A549 (cell line): ENCODE measurements around the gene PDE4D. TPM values are rescaled to one million over a fixed set of nuclear protein-coding genes. Genes with fewer than 3 reads are reported as not detected.
A peak's percentile ranks its signal among the peaks of the same experiment; 100 is the strongest.

Experiments
- ATAC-seq, 2 experiments: fragments of 200-7000 bp in 1 of 2; fragments of >200 bp in 1 of 2; cut with Nextera tagmentation in 1 of 2; cut with Tn5 transposase in 1 of 2; 3 replicates each; pipeline versions ENCODE4 v1.8.0 to v1.9.1; 2018 to 2020; ENCODE audit warnings: mild to moderate bottlenecking in 1 of 2, moderate library complexity in 1 of 2
- CTCF ChIA-PET: fragments of 300-600 bp; sonication (Branson Sonifier 250); formaldehyde crosslinking; extraction: SDS; loops from one replicate; lab custom pipeline; 2021; ENCODE audit warnings: antibody characterized with exemption, inconsistent platforms; lab: Yijun Ruan, JAX
- POLR2A ChIA-PET: fragments of 350-600 bp; formaldehyde crosslinking; extraction: SDS; loops from one replicate; lab custom pipeline; 2021; ENCODE audit warnings: antibody characterized with exemption, inconsistent platforms; lab: Yijun Ruan, JAX
- DNase-seq, 2 experiments: peaks; one replicate each; pipeline versions ENCODE4 v3.0.0 to v3.0.0-alpha.2; 2011 to 2016; ENCODE audit warnings: low read depth in 1 of 2, low spot score in 1 of 2
- FAIRE-seq: peaks from 2 replicates; lab custom pipeline; 2011; peaks lifted over from hg19 to GRCh38; lab: Jason Lieb, UNC
- H3K27ac ChIP-seq, 2 experiments: fragments of >200 bp; sonication (Bioruptor Twin); formaldehyde crosslinking; 3 replicates each; pipeline ENCODE4 v1.5.1; 2016 to 2017
- H3K4me1 ChIP-seq: fragments of >200 bp; sonication (Bioruptor Twin); formaldehyde crosslinking; 3 replicates; pipeline ENCODE4 v1.6.1; 2016
- H3K4me2 ChIP-seq: fragments of >200 bp; sonication (Bioruptor Twin); formaldehyde crosslinking; 3 replicates; pipeline ENCODE4 v1.6.1; 2016
- H3K4me3 ChIP-seq: fragments of >200 bp; sonication (Bioruptor Twin); formaldehyde crosslinking; 3 replicates; pipeline ENCODE4 v1.5.1; 2016
- H3K9me3 ChIP-seq: fragments of >200 bp; sonication (Bioruptor Twin); formaldehyde crosslinking; 3 replicates; pipeline ENCODE4 v1.6.1; 2016
- ATOH8 ChIP-seq: fragments of 250-450 bp; sonication (Bioruptor Pico); IDR thresholded peaks from 2 replicates; pipeline ENCODE4 v1.5.0; 2020; ENCODE audit warnings: low read depth, mild to moderate bottlenecking, moderate library complexity
- CBX2 ChIP-seq: fragments of 200-600 bp; sonication (generic); IDR thresholded peaks from 2 replicates; pipeline ENCODE4 v1.6.1; 2016; ENCODE audit warnings: low read depth, mild to moderate bottlenecking, borderline replicate concordance
- CEBPB ChIP-seq, 2 experiments: fragments of >200 bp in 1 of 2; sonication (Bioruptor Twin) in 1 of 2; formaldehyde crosslinking in 1 of 2; IDR thresholded peaks; 2 replicates each; pipeline ENCODE4 v1.6.1; 2012 to 2016
- CHD4 ChIP-seq: fragments of 200-600 bp; sonication (generic); IDR thresholded peaks from 2 replicates; pipeline ENCODE4 v1.6.1; 2016; ENCODE audit warnings: antibody characterized with exemption, mild to moderate bottlenecking, borderline replicate concordance
- CTCF ChIP-seq: fragments of >200 bp; sonication (Bioruptor Twin); formaldehyde crosslinking; IDR thresholded peaks from 3 replicates; pipeline ENCODE4 v1.5.1; 2016
- E2F6 ChIP-seq: IDR thresholded peaks from 2 replicates; pipeline ENCODE4 v1.6.1; 2012; ENCODE audit warnings: low read depth, borderline replicate concordance
- FOSL2 ChIP-seq, 2 experiments: fragments of 450-650 bp in 1 of 2; fragments of >200 bp in 1 of 2; sonication (Bioruptor Twin) in 1 of 2; formaldehyde crosslinking; IDR thresholded peaks; 2 replicates each; pipeline versions ENCODE4 v1.5.0 to v1.6.1; 2016 to 2020; ENCODE audit warnings: mild to moderate bottlenecking in 1 of 2, moderate library complexity in 1 of 2
- GATA3 ChIP-seq: IDR thresholded peaks from 2 replicates; pipeline ENCODE4 v1.6.1; 2012; ENCODE audit warnings: borderline replicate concordance
- HDAC2 ChIP-seq: fragments of 200-600 bp; sonication (generic); IDR thresholded peaks from 2 replicates; pipeline ENCODE4 v1.6.1; 2016
- HOXA7 ChIP-seq: fragments of 250-450 bp; sonication (Bioruptor Pico); IDR thresholded peaks from 2 replicates; pipeline ENCODE4 v1.5.0; 2020; ENCODE audit warnings: mild to moderate bottlenecking, moderate library complexity
- KDM1A ChIP-seq: fragments of 200-600 bp; sonication (generic); IDR thresholded peaks from 2 replicates; pipeline ENCODE4 v1.6.1; 2016; ENCODE audit warnings: low read depth, mild to moderate bottlenecking
- KDM5A ChIP-seq: fragments of 200-600 bp; sonication (generic); IDR thresholded peaks from 2 replicates; pipeline ENCODE4 v1.6.1; 2016; ENCODE audit warnings: antibody characterized with exemption, mild to moderate bottlenecking
- MAX ChIP-seq: IDR thresholded peaks from 2 replicates; pipeline ENCODE4 v1.6.1; 2012
- MYC ChIP-seq: IDR thresholded peaks from 2 replicates; pipeline ENCODE4 v1.6.1; 2012; ENCODE audit warnings: mild to moderate bottlenecking, inconsistent platforms, low read length, improper control_type of control experiment, borderline replicate concordance
- NFE2L2 ChIP-seq: fragments of 150-350 bp; conservative IDR thresholded peaks from 2 replicates; pipeline ENCODE4 v1.6.1; 2014; ENCODE audit warnings: low read length
- NPAS2 ChIP-seq: fragments of 250-450 bp; sonication (Bioruptor Pico); IDR thresholded peaks from 2 replicates; pipeline ENCODE4 v1.8.0; 2022; ENCODE audit warnings: mild to moderate bottlenecking, moderate library complexity, borderline replicate concordance
- NR3C1 ChIP-seq: fragments of >200 bp; sonication (Bioruptor Twin); formaldehyde crosslinking; IDR thresholded peaks from 3 replicates; pipeline ENCODE4 v1.6.1; 2017
- PBX3 ChIP-seq: IDR thresholded peaks from 2 replicates; pipeline ENCODE4 v1.6.1; 2012
- PHF8 ChIP-seq: fragments of 200-600 bp; sonication (generic); IDR thresholded peaks from 2 replicates; pipeline ENCODE4 v1.6.1; 2016; ENCODE audit warnings: low read depth, mild to moderate bottlenecking, antibody characterized with exemption, moderate library complexity, borderline replicate concordance
- POLR2A ChIP-seq: IDR thresholded peaks from 2 replicates; pipeline ENCODE4 v1.6.1; 2012; ENCODE audit warnings: mild to moderate bottlenecking, low read length
- POLR2AphosphoS2 ChIP-seq: conservative IDR thresholded peaks from 2 replicates; pipeline ENCODE4 v1.6.1; 2012; ENCODE audit warnings: low read length, improper control_type of control experiment, inconsistent platforms
- RAD21 ChIP-seq, 2 experiments: fragments of >200 bp in 1 of 2; sonication (Bioruptor Twin) in 1 of 2; formaldehyde crosslinking in 1 of 2; IDR thresholded peaks in 1 of 2; conservative IDR thresholded peaks in 1 of 2; 2 replicates in 1 of 2; 3 replicates in 1 of 2; pipeline ENCODE4 v1.6.1; 2012 to 2018; ENCODE audit warnings: inconsistent platforms in 1 of 2
- RARB ChIP-seq: fragments of 250-450 bp; sonication (Bioruptor Pico); IDR thresholded peaks from 2 replicates; pipeline ENCODE4 v1.8.0; 2021; ENCODE audit warnings: mild to moderate bottlenecking, moderate library complexity
- SMC3 ChIP-seq: fragments of >200 bp; sonication (Bioruptor Twin); formaldehyde crosslinking; IDR thresholded peaks from 3 replicates; pipeline ENCODE4 v1.6.1; 2018; ENCODE audit warnings: inconsistent platforms
- SREBF2 ChIP-seq: fragments of 450-650 bp; IDR thresholded peaks from 2 replicates; pipeline ENCODE4 v1.6.1; 2014; ENCODE audit warnings: mild to moderate bottlenecking, moderate library complexity
- TP53 ChIP-seq: fragments of 250-450 bp; sonication (Bioruptor Pico); IDR thresholded peaks from 2 replicates; pipeline ENCODE4 v1.5.0; 2021; ENCODE audit warnings: mild to moderate bottlenecking, moderate library complexity
- ZC3H11A ChIP-seq: fragments of 450-650 bp; IDR thresholded peaks from 2 replicates; pipeline ENCODE4 v1.6.1; 2014; ENCODE audit warnings: antibody characterized with exemption, mild to moderate bottlenecking
- WGBS: methylation state at CpG from one replicate; pipeline ENCODE4 v1.1.6; 2017; ENCODE audit errors: missing lambda C conversion rate; 5-methylcytosine and 5-hydroxymethylcytosine counted together
- polyA plus RNA-seq, 4 experiments: library from polyadenylated mRNA; depleted of rRNA in 3 of 4; stranded (reverse); fragments of >200 nt; fragmentation: RNase III in 1 of 4; extraction: RNeasy Plus Mini Kit Qiagen cat#74134 plus additional on column Dnase treatment in 1 of 4; gene quantifications; 2 replicates in 3 of 4; 3 replicates in 1 of 4; pipeline ENCODE4 v1.2.3, GENCODE V29; 2011 to 2017

The PDE4D gene
- polyA plus RNA-seq, 2 of the 4 experiments (the other 2 are of a cell fraction), result 74.0 to 213 TPM

GRCh38 chr5:59813761-59814536 lies 79.6 kb downstream of the PDE4D start:
- ATAC-seq, result peak; percentile 70 to 82; a peak in 5 of 6 replicates
- H3K4me1 ChIP-seq, result peaks cover 11% of the 10 kb centered on the region; the same call in 2 of the 3 replicates
- H3K27ac ChIP-seq, result peak overlapping the region; percentile 1 to 15; a peak in 1 of 6 replicates
- peak overlapping the region; percentile 49 for H3K4me2 ChIP-seq
- CTCF ChIA-PET, result interaction anchor here (0.6 to 2.8 kb wide), 35 partner anchors 9 to 930 kb away, joined by 3 to 29 read pairs (median 4); partner anchors contain the start of gene DEPDC1B
- no peaks in the 10 kb centered on the region for H3K9me3 ChIP-seq
- no peak for TF ChIP-seq POLR2AphosphoS2
- peak; percentile 78 for TF ChIP-seq SMC3
- peak; percentile 87 for TF ChIP-seq RAD21 (conservative IDR thresholded peaks at IDR 0.05 in 1 of 2, IDR thresholded peaks at IDR 0.05 in 1 of 2)
- no peak for TF ChIP-seq CHD4
- TF ChIP-seq PBX3, result no peak
- peak; percentile 26 to 36; a peak in 2 of 4 replicates for TF ChIP-seq CEBPB (IDR thresholded peaks at IDR 0.05)
- TF ChIP-seq SREBF2, result no peak
- no peak for TF ChIP-seq FOSL2 (IDR thresholded peaks at IDR 0.05)
- peak; percentile 27 for TF ChIP-seq FOSL2 (CRISPR knock-in tag; IDR thresholded peaks at IDR 0.05)
- TF ChIP-seq KDM5A, result no peak
- no peak for TF ChIP-seq E2F6
- TF ChIP-seq CTCF, result peak; percentile 91
- no peak for TF ChIP-seq TP53
- no peak for TF ChIP-seq HDAC2
- TF ChIP-seq POLR2A, result no peak
- TF ChIP-seq, all 56 proteins: peak for 5
- FAIRE-seq (peak; percentile 56), DNase-seq (peak; percentile 51 to 80)
- 17% methylated on average over 8 of the region's 8 CpGs for WGBS
- POLR2A ChIA-PET, result no interaction called here
- H3K4me3 ChIP-seq, result no peak overlapping the region

- FAIRE-seq (peak; percentile 91), ATAC-seq (peak in 1 of 2 experiments; percentile 80; a peak in 3 of 6 replicates), DNase-seq (peak; percentile 70 to 82)
- ChIA-PET POLR2A (no interaction called here), CTCF (interaction anchor here (0.6 to 4.8 kb wide), 61 partner anchors 8 to 1012 kb away, joined by 3 to 38 read pairs (median 4); partner anchors contain the start of gene DEPDC1B)
- WGBS, result 6% methylated on average over 14 of the region's 14 CpGs
- TF ChIP-seq KDM1A, result no peak
- TF ChIP-seq RAD21 (conservative IDR thresholded peaks at IDR 0.05 in 1 of 2, IDR thresholded peaks at IDR 0.05 in 1 of 2), result peak; percentile 84 to 89
- TF ChIP-seq MAX, result peak; percentile 50
- no peak for TF ChIP-seq NR3C1
- TF ChIP-seq CTCF, result peak; percentile 93
- no peak for TF ChIP-seq HOXA7
- TF ChIP-seq MYC, result no peak
- TF ChIP-seq ZC3H11A, result no peak
- no peak for TF ChIP-seq FOSL2 (IDR thresholded peaks at IDR 0.05)
- TF ChIP-seq FOSL2 (CRISPR knock-in tag; IDR thresholded peaks at IDR 0.05), result no peak
- no peak for TF ChIP-seq RARB (CRISPR knock-in tag)
- no peak for TF ChIP-seq CBX2
- TF ChIP-seq ATOH8 (CRISPR knock-in tag), result no peak
- TF ChIP-seq PHF8, result no peak
- peak; percentile 93 for TF ChIP-seq SMC3
- TF ChIP-seq NPAS2 (CRISPR knock-in tag), result no peak
- no peak for TF ChIP-seq GATA3
- TF ChIP-seq NFE2L2, result no peak
- peak overlapping the region; percentile 78 for H3K4me2 ChIP-seq
- peak overlapping the region; percentile 28; the same call in 1 of the 3 replicates for H3K4me3 ChIP-seq
- no peaks in the 10 kb centered on the region for H3K9me3 ChIP-seq
- H3K27ac ChIP-seq, result no peak overlapping the region
- H3K4me1 ChIP-seq, result peaks cover 11% of the 10 kb centered on the region; the same call in 2 of the 3 replicates
These were observed 83.5 kb downstream of the PDE4D start for GRCh38 chr5:59810041-59810440.
